Measurements from ENCODE around the gene PARVA. TPM values are rescaled to one million over a fixed set of nuclear protein-coding genes. Genes with fewer than 3 reads are reported as not detected.
"Not testable (repeated sequence)": the region's sequence is repeated elsewhere in the genome, so short reads cannot be mapped to it uniquely, and the experiment has no call there.

PARVA gene, protein sequence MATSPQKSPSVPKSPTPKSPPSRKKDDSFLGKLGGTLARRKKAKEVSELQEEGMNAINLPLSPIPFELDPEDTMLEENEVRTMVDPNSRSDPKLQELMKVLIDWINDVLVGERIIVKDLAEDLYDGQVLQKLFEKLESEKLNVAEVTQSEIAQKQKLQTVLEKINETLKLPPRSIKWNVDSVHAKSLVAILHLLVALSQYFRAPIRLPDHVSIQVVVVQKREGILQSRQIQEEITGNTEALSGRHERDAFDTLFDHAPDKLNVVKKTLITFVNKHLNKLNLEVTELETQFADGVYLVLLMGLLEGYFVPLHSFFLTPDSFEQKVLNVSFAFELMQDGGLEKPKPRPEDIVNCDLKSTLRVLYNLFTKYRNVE
- 293 TPM for polyA plus RNA-seq (2013, experiment 1 of 2; ENCODE audit: insufficient read length)
- polyA plus RNA-seq (2013, experiment 2 of 2; ENCODE audit: insufficient read length) = 360 TPM

DNA sequence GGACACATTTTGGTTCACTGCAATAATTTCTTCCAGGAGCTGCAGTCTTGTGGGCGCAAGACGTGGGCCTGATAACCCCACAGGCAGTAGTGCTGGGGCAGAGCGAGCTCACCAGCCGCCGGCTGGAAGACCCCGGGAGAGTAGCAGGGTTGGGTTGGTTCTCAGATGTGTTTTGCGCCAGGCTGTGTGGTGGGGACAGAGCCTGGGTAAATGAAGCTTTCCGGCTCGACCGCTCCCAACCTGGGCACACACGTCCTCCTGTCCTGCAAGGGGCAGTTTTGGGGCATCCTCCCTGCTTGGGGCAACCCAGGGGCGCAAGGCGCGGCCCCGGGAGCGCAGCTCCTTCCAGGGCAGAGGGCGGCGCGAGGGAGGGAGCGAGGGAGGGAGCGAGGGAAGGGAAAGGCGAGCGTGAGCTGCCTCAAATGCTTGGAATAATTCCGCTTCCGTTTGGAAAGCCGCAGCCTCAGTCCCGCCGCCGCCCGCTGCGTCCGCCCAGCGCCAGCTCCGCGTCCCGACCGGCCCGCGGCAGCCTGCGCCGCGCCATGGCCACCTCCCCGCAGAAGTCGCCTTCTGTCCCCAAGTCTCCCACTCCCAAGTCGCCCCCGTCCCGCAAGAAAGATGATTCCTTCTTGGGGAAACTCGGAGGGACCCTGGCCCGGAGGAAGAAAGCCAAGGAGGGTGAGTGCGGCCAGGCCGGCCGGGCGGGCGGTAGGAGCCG lies at the start of gene PARVA:
Gene PARVA (plus strand): TSS at position 466 of the 718 bp plus-strand sequence. CDS start 77 bp downstream, at position 543.
- DNase-seq = peak; percentile 92

DNA sequence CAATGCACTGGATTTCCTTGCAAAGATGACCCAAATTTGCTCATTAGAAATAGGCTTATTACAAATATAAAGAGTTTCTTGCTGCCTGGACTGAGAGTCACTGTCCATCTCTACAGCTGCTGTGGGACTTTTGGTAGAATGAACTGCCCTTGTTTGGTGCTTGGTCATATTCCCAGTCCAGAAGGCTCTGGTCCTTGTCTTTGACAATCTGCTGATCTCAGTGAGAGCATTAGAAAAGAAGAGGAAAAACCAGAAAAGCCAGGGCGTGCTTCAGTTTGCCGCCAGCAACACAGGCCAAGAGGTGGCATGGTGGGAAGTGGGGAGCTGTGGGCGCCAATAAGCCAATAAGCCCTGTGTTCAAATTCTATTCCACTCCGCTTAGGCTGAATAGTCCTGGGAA lies 48.2 kb upstream of the PARVA start:
- no peak for DNase-seq

DNA sequence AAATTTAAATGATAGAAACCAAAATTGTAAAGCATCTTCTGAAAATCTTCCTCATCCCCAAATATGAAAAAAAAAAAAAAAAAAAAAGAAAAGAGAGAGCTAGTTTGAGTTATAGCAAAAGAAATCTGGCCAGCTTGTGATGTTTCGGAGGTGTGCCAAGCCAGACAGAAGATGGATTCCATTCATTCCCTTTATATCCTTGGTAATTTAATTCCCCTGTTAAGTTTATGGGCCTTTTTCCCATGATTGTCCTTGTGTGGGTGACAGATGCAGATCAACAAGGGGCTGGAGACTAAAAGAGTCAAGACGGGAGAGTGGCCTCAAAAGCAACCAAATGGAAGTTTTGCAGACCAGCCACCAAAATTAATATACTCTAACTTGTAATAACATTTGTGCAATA lies 47.6 kb upstream of the PARVA start:
- no peak for DNase-seq

DNA sequence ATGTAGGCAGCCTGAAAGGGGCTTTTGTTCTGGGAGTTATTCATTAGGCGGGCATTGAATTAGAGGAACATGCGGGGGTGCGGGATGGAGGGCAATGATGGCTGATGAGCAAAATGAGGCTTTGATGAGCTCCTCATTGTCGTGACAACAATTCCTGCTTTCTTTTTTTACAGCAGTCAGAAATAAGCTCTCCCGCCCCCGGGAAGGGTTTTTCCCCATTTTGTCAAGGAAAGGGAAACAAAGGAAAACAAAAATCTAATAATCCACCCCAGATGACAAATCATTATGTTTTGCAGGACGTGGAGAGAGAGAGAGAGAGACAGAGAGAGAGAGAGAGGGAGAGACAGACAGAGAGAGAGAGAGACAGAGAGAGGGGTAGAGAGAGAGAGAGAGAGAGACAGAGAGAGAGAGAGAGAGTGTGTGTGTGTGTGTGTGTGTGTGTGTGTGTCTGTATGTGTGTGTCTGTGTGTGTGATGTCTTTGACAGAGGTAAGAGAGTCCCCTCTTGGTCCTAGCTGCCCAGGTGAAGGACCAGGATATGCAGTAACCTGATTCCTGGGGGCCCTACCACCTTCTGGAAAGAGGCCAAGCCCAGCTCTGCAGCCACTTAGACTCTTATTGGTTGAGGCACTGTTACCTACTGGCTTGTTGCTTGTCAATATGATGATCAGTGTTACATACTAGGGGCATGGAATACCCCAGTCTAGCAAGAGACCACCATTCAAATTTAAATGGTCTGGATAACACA lies 46.7 kb upstream of the PARVA start:
- DNase-seq = peak; percentile 15

DNA sequence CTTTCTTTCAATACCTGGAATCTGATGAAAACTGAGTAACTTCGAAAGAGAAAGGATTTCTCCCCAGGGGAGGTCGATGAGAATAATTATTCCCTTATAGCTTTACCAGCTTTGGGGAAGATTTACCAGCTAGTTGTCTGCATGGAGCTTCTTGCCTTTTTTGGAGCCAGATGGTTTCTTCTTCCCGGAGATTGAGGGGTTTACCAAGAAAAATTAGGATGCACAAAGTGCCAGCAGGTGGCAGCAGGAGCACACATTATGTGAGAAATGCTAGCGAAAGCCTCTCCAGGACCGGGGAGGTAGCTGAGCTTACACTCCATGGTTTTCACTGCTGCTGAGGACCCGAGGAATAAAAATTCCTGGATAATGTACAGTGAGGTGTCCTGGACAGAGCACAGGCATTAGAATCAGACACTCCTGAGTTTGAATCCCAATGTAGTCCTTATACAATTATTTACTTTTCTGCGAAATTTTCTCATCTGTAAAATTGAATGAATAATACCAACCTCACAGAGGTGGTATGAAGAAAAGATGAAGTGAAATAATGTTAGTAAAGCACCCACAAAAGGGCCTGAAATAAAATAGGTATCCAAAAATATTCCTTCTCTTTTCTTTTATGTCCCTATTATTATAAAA lies 46.0 kb upstream of the PARVA start:
- peak; percentile 88 for DNase-seq

DNA sequence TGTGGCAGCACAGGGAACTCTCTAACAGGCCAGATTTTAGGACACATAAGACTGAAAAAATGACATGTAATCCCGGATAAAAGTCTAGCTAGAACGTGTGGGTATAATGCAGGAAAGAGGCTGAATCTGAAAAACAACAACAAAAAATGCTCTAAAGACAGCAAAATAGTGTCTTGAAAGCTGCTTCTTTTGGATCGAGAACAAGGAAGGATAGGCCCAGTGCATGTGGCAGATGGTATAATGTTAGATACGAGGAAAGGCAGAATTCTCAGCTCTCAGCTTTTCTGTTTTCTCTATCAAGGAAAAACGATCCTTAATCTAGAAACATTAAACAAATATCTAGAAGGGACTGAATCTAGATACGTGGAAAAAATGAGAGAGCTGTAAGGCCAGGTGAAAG lies 33.8 kb upstream of the PARVA start:
- DNase-seq = no peak

DNA sequence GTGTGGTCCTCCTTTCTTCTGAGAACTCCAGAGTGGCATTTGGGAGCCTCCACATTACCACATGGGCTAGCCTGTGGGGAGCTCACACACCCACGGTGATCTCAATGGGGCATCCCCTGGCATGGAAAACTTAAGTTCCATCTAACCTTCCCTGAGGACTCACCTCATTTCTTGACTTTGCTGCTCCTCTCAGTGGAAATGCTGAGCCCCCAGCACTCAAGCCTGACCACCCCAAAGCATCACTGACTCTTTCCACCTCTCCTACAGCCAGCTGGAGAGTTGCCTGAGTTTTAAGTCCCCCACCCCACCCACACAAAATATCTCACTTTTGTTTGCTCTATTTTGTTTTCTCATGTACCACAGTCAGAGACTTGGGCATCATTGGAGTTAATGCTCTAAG lies 23.8 kb upstream of the PARVA start:
- no peak for DNase-seq

DNA sequence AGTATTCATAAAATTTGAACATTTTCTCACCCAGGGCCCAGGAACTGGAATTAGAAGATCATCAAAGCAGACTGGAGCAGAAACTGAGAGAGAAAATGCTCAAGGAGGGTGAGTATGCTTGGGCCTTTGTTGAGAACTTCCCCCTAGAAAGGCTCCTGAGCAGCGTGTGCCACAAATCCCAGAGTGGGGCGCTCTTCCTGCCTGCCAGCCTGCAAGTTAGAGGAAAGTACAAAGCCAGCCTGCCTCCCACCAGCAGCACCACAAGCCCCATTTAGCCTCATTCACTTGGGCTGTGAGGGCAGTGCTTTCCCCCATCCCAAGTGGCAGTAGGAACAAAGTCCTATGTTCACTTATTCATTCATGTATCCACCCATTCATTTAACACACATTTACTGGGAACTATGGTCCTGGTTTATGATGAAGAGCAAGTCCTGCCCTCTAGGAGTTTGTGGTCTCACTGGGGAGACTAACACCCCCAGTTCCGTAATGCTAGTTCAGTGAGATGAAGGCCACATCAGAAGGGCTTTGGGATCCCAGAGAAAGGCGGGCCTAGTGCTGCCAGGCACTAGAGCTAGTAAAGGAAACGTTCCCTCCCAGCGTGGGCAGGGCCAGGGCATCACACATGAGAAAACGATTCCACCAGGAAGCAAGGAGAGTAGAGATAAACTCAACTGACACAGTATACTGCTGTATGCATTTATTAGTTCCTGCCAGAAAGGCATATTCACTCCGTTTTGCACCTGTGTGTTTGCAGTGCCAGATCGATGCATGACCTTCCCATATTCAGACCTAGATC lies 22.4 kb upstream of the PARVA start:
- no peak for DNase-seq

DNA sequence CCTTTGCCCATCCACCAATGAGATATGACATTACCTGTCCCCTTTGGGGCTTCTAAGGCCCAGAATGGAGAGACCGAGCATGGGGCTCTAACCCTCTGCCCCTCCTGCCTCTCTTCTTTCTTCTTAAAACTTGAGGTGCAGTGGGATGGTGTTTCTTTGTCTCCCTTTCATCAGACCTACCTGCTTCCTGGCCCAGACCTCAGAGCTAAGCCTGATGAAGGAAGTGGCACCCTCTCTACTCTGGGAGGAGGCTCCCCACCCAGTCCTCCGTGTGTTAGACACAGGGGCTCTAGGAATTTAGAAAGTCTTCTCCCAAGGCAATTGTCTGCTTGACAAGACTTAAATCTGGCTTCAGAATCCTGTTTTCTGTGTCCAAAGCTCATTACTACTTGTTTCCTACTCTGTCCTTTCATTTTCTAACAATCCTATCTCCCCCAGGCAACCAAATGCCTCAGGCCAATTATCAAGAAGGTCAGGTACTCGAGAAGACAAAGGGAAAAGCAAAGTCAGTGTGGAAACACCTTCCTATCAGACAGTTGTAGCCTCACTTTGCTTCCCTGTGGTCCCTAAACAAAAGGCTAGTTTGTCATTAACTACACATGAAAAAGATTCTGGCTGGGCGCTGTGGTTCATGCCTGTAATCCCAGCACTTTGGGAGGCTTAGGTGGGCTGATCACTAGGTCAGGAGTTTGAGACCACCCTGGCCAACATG lies 20.3 kb upstream of the PARVA start:
- DNase-seq = no peak

DNA sequence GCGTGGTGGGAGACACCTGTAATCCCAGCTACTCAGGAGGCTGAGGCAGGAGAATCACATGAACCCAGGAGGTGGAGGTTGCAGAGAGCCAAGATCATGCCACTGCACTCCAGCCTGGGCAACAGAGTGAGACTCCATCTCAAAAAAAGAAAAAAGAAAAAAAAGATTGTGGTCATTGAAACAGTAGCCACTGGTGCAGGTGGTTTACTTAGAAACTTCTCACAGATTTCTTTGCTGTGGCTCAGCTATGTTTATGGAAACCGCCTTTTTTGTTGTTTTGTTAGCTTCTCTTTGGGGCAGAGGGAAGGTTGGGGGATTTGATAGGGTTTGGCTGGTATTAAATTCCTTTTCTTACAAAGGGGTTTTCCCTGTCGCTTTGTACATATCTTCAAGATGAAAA lies 19.7 kb upstream of the PARVA start:
- not testable (repeated sequence) for DNase-seq

DNA sequence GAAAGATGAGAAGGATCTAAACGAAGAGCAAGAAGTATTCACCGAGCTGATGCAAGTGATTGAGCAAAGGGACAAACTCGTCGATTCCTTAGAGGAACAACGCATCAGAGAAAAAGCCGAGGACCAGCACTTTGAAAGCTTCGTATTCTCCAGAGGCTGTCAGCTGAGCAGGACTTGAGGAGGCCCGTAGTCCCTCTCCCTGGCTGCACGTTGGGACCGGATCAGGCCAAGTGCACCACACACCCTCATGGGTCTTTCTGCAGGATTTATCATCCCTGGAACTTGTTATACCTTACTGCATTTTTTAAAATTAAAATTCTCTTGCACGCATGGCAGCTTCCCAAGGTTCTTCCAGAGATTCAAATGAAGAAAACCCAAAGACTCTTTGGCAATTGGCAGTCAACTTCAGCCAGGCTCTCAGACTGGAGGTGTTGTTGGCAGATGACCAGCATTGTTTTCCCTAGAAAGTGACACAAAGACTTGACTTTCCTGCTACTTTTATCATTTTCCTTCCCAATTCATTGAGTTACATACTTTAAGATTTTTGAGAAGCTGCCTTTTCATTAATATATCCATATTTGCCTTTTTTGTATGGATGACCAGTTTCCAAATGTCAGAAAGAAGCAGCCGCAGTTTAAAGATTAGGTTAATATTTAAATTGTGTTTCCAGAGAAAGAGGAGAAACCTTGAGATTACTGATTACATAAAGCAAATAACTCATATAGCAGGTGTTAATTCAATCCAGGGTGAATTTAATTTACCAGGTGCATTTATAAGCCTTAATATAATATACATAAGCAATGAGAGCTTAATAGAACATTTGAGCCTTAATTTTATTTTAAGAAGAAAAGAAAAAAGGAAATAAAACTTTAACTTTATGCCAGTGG lies 18.8 kb upstream of the PARVA start:
- no peak for DNase-seq

DNA sequence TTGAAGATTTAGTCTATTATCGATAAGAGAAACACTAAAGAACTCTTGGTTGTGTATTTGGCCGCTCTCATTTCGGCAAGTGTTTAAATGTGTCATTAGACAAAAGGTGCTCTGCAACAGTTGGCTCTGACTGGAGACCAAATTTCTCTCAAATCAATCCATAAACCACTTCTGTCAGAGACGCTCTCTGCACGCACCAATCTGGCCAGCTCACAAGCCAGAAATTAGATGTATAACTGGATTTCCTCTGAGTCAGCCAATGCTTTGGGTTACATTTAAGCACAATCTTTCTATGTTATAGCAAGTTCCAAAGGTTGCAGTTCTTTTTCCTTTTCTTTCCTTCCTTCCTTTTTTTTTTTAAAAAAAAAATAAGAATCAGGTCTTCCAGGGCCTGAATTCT lies 17.6 kb upstream of the PARVA start:
- DNase-seq = peak; percentile 48

DNA sequence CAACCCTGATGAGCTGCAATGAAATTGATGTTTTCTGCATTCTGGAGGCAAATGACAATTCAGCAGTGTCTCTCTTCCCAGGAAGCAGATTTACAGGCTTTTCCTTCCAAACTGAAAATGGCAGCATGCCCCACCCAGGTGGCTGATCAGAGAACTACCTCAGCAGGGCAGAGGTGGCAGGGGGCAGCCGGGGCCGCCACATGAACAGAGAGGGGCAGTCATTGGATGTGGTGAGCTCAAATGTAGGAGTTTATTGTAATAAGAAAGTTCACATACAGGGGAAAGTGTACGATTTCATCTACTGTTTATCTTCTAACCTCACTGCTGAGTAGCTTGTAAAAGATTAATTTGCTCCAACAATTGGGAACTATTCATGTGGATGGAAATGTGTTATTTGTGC lies 15.7 kb upstream of the PARVA start:
- no peak for DNase-seq

DNA sequence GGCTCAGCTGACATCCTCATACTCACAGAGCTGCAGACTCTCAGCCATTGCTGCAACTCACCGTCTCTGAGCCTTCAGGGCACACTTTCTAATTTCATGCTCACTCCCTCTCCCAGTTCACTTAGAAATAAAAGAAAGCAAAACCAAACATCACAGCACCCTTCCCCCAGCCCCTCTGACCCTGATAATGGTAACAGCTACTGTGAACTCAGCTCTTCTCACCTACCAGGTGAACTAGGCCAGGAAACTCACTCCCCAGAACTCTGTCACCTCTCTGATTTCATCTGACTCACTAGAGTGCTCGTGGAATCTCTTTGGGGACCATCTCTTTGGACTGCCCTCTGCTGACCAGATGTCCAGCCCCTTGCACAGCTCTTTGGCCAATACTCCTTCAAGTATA lies 14.5 kb upstream of the PARVA start:
- DNase-seq = no peak

DNA sequence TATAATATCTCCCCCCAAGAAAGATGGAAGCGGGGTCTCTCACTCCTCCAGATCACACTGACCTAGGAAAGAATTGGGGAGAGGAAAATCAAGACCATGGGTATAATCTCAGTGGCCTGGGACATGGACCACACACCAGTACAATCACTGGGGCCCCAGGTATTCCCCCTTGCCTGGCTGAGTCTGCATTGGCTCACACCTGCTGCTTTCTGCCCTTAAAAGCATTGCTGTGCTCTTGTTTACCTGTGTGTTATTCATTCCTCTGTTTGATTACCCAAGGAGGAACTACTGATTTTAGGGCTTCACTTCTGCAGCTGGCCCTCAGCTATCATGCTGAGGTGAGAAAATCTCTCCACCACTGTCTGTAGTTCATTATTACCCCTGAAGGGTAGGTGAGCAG lies 14.0 kb upstream of the PARVA start:
- no peak for DNase-seq

DNA sequence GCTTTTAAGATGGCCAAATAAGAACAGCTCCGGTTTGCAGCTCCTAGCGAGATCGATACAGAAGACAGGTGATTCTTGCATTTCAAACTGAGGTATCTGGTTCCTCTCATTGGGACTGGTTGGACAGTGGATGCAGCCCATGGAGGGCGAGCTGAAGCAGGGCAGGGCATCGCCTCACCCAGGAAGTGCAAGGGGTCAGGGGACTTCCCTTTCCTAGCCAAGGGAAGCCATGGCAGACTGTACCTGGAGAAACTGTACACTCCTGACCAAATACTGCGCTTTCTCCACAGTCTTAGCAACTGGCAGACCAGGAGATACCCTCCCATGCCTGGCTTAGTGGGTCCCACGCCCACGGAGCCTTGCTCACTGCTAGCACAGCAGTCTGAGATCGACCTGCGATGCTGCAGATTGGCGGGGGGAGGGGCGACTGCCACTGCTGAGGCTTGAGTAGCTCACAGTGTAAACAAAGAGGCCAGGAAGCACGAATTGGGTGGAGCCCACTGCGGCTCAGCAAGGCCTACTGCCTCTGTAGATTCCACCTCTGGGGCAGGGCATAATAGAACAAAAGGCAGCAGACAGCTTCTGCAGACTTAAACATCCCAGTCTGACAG lies 11.3 kb upstream of the PARVA start:
- peak; percentile 64 for DNase-seq

DNA sequence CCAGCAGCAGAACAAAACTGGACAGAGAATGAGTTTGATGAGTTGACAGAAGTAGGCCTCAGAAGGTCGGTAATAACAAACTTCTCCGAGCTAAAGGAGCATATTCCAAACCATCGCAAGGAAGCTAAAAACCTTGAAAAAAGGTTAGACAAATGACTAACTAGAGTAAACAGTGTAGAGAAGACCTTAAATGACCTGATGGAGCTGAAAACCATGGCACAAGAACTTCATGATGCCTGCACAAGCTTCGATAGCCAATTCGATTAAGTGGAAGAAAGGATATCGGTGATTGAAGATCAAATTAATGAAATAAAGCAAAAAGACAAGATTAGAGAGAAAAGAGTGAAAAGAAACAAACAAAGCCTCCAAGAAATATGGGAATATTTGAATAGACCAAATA lies 10.3 kb upstream of the PARVA start:
- not testable (repeated sequence) for DNase-seq

DNA sequence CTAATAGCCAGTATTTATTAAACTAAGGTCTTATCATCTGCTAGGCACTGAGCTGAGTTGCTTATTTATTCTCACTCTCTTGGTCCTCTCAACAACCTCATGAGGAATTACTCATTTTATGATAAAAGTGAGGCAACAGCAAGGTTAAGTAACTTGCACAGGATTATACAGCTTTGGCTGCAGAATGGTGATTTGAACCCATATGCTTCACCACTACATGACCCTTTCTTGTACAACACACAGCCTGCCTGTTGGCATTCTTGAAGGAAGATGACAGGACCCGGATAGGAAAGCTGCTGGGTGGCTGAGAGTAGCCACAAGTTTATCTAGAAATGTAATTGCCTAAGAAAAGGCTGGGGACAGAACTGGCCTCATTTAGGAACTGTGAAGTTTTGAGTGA lies 5.3 kb upstream of the PARVA start:
- no peak for DNase-seq

DNA sequence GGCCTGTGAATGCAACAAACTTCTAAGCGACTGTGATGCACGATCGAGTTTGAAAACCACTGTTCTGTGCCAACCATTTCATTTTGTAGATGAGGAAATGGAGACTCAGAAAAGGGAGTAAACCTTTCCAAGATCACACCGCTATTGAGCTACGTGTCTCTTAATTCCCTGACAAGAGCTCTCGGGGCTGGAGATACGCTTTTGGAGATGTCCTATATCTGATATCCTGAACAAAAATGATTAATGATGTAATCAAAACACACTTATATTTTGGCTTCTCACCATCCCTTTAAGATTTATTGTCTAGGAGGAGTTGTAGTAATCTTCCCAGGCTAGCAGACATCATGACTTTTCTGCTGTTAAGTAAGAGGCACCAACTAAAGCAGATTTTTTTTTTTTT lies 1.7 kb upstream of the PARVA start:
- DNase-seq = no peak
